NB4 (cell line): ENCODE results near the gene CRISPLD2.

Source experiments
- DNase-seq: peaks from one replicate; pipeline ENCODE4 v3.0.0; 2010; ENCODE audit warnings: low read depth
- H3K4me3 ChIP-seq: one replicate; pipeline ENCODE4 v1.5.1; 2011; ENCODE audit warnings: mild to moderate bottlenecking, low read depth, low read length, moderate library complexity
- CTCF ChIP-seq: IDR thresholded peaks from one replicate; pipeline ENCODE4 v1.5.1; 2012; ENCODE audit warnings: low read depth, low read length
- MAX ChIP-seq: IDR thresholded peaks from 2 replicates; pipeline ENCODE4 v1.6.1; 2011; ENCODE audit warnings: low read depth, low read length
- MYC ChIP-seq: IDR thresholded peaks from 2 replicates; pipeline ENCODE4 v1.6.1; 2011; ENCODE audit warnings: low read depth, low read length
- POLR2A ChIP-seq: IDR thresholded peaks from 2 replicates; pipeline ENCODE4 v1.6.1; 2011; ENCODE audit warnings: mild to moderate bottlenecking; ENCODE audit not compliant: insufficient read length; ENCODE audit errors: extremely low read depth

CRISPLD2 gene

GRCh38 chr16:84836967-84837366 is 17.2 kb downstream of the CRISPLD2 start:
- no peak for TF ChIP-seq MAX

GRCh38 chr16:84838383-84838948 is 18.7 kb downstream of the CRISPLD2 start:
- H3K4me3 ChIP-seq = no peak overlapping the region
- DNase-seq = no peak
- TF ChIP-seq POLR2A = no peak
- TF ChIP-seq CTCF = no peak
- no peak for TF ChIP-seq MAX
- no peak for TF ChIP-seq MYC

More at GRCh38 chr16:84836967-84837366, 17.2 kb downstream of the CRISPLD2 start:
- DNase-seq = no peak
- H3K4me3 ChIP-seq = no peak overlapping the region

- DNase-seq = no peak
- no peak overlapping the region for H3K4me3 ChIP-seq
- TF ChIP-seq MAX = no peak
- no peak for TF ChIP-seq POLR2A
- TF ChIP-seq MYC = no peak
- TF ChIP-seq CTCF = no peak
Measured at GRCh38 chr16:84839054-84839453, 19.3 kb downstream of the CRISPLD2 start.

GRCh38 chr16:84839956-84840355 is 20.2 kb downstream of the CRISPLD2 start:
- DNase-seq = peak; percentile 65
- TF ChIP-seq MYC (no peak), CTCF (no peak), POLR2A (no peak), MAX (no peak)
- no peak overlapping the region for H3K4me3 ChIP-seq

GRCh38 chr16:84840687-84841627 is 21.2 kb downstream of the CRISPLD2 start:
- H3K4me3 ChIP-seq = no peak overlapping the region
- no peak for DNase-seq
- TF ChIP-seq MAX (no peak), POLR2A (no peak), CTCF (no peak), MYC (no peak)

GRCh38 chr16:84841787-84842300 is 22.1 kb downstream of the CRISPLD2 start:
- no peak for TF ChIP-seq MAX
- no peak for TF ChIP-seq POLR2A
- TF ChIP-seq MYC = no peak
- no peak for TF ChIP-seq CTCF
- DNase-seq = no peak
- no peak overlapping the region for H3K4me3 ChIP-seq
